ACHN (cell line): ENCODE data around the gene KRT7.
"Not testable (repeated sequence)": the region's sequence is repeated elsewhere in the genome, so short reads cannot be mapped to it uniquely, and the experiment has no call there.

Source experiments
- DNase-seq: peaks from one replicate; pipeline ENCODE4 v3.0.0-alpha.2; 2015
- in situ Hi-C: cut with HindIII; loops from 2 replicates; pipeline ENCODE4 v1.10.0; 2017; ENCODE audit warnings: low sequenced_read_pairs, low pct_ligation_motif_present, low pct_unique_long_range_greater_than_20kb

Gene KRT7

DNA sequence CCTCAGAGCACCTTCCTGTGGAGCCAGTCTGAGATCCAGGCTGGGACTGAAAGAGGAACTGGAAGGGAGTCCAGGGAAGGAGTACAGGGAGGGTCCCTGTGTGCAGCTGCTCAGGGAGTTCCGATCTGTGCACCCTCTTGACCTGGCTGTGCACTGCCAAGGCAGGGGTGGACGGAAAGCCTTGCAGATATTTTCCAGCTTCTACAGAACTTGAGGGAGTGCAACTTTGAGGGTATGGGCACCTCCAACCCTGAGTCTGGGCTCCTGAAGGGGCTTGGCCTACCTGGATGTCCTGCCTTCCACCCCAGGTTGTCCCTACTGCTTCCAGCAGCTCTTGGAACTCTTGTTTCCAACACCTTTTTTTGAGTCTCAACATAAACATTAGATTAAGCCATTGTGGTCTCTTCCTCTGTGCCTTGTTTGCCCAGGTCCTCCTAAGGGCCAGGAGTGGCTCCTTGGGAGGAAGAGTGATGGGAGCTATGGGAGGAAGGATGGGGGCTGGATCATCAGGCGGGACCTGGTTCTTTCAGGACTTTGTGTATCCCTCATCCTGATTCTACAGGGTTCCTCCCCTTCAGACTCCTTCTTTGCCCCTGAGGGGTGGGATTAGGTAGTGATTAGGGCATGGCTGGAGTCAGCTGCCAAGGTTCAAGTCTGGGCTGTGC is 3.5 kb downstream of the KRT7 start:
- in situ Hi-C loops = no loop called here
- no peak for DNase-seq

DNA sequence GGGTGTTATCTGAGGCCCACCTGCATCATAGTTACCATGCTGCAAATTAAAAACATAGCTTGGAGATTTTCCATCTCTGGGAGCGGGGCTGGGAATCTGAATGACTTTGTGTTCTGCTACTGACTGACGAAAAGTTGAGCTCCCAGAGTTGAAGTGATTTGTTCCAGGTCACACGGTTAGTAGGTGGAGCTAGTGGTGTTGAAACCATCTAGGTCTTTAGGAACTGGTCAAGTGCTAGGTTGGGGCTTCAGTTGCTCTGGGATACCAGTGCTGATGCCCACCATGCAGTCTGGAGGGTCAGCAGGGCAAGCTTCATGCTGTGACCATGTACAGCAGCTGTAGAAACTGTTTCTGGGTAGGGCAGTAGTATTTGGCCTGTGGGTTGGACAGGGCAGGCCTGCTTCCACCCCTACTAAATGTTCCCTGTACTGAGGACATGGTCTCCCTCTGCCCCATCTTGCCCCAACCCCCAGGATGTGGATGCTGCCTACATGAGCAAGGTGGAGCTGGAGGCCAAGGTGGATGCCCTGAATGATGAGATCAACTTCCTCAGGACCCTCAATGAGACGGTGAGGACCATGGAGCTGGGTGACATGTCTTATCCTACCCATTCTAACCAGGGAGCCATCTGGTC is 5.3 kb downstream of the KRT7 start:
- in situ Hi-C loops = no loop called here
- DNase-seq = no peak

DNA sequence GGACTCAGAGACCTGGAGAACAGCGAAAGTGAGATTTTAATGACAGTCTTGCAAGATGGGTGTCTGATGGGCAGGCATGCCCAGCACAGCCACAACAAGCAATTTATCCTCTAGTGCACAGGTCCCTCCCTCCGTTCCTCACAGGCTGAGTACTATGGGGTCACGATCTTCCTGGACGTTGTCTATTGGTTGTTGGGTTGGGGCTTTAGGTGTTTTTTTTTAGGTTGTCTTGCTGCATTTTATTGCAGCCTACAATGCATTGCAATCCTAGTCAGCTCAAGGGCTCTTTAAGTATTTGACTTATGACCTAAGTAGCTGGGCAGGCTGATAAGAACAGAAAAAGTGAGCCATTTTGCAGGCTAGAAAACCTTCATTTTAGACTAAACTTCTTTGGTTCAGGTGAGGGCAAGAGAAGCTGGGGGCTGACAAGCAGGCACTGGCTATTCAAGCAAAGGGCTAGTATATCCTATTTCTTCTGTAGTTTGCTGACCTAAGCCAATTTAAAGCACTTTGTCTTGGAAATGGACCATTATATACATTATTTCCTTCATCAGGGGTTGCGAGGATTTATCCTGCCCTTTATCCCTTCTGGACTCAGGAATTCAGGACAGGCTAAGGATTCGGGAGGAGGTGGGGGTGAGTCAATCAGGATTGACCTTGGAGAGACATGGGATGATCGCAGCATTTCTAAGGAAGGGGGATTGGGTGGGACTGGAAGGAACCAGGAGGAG is 6.0 kb downstream of the KRT7 start:
- in situ Hi-C loops = no loop called here
- no peak for DNase-seq

DNA sequence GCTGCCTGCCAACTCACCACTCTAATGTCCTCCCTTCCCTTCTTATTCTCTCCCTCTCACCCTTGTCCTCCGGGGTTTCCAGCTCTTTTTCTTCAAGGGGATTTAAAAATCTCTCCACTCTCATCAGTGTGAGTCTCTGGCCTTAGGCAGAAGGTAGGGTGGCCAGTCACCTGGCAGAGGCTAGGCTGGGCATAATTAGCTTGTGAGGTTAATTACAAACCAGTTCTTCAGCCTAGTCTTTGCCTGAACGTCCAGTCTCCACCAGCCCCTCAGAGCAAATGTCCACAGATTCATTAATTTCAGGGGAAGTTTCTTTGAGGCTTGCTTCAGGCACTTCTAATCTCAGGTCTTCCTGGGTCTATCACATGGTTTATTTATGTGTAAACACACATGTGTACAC is 6.7 kb downstream of the KRT7 start:
- no peak for DNase-seq
- in situ Hi-C loops = no loop called here

GRCh38 chr12:52240247-52240646 is 7.2 kb downstream of the KRT7 start:
- in situ Hi-C loops, DNase-seq: not testable (repeated sequence)

DNA sequence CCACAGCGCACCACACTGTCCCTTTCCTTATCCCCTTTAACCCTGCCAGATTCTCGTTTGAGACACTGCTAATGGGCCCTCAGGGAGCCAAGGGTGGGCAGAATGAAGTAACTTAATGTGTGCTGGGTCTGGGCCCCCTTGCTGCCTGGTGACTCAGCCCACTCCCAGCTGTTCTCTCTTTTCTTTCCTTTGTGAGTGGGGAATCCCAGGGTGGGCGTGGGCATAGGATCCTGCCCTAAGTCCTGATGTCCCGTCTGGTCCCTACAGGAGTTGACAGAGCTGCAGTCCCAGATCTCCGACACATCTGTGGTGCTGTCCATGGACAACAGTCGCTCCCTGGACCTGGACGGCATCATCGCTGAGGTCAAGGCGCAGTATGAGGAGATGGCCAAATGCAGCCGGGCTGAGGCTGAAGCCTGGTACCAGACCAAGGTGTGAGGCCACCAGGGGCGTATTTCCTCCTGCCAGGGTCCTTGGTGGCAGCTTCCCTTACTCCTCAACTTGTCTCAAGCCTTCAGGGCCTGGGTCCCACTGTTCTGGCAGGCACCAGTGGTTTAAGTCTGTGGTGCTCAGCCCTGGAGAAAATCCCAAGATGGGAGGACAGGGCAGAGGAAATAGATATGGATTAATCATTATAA is 8.3 kb downstream of the KRT7 start:
- in situ Hi-C loops = no loop called here
- DNase-seq = no peak

- no peak for DNase-seq
- in situ Hi-C loops = no loop called here
Observed at GRCh38 chr12:52242442-52243258, 9.6 kb downstream of the KRT7 start.

GRCh38 chr12:52243259-52243855 is 10.3 kb downstream of the KRT7 start:
- in situ Hi-C loops = no loop called here
- peak; percentile 92 for DNase-seq

GRCh38 chr12:52243856-52244614 is 11.0 kb downstream of the KRT7 start:
- peak; percentile 99 for DNase-seq
- in situ Hi-C loops = no loop called here

- in situ Hi-C loops = no loop called here
- DNase-seq = no peak
Observed at GRCh38 chr12:52244615-52244994, 11.6 kb downstream of the KRT7 start.

- in situ Hi-C loops = no loop called here
Observed at GRCh38 chr12:52245259-52245961, 12.4 kb downstream of the KRT7 start.

GRCh38 chr12:52245962-52246569 is 13.0 kb downstream of the KRT7 start:
- no peak for DNase-seq
- in situ Hi-C loops = no loop called here

More at GRCh38 chr12:52245259-52245961, 12.4 kb downstream of the KRT7 start:
- no peak for DNase-seq

GRCh38 chr12:52246720-52247621 is 13.9 kb downstream of the KRT7 start:
- DNase-seq = no peak
- in situ Hi-C loops = no loop called here

- DNase-seq = no peak
- in situ Hi-C loops = no loop called here
Observed at GRCh38 chr12:52247622-52248540, 14.8 kb downstream of the KRT7 start.
